ENCODE data around the gene MGA.

GRCh38 chr15:41799488-41799805, 139.2 kb downstream of the MGA start:
- no peak for TF ChIP-seq CTCF (IDR thresholded peaks at IDR 0.05)
- TF ChIP-seq EP300 (IDR thresholded peaks at IDR 0.05): no peak
- no peak for TF ChIP-seq POLR2AphosphoS5 (IDR thresholded peaks at IDR 0.05)
- TF ChIP-seq POLR2A (IDR thresholded peaks at IDR 0.05; ENCODE audit: low read depth): no peak

Measured in esophagus muscularis mucosa (tissue), 4 donors.